Measurements from ENCODE around the gene EBP.

Gene EBP

DNA sequence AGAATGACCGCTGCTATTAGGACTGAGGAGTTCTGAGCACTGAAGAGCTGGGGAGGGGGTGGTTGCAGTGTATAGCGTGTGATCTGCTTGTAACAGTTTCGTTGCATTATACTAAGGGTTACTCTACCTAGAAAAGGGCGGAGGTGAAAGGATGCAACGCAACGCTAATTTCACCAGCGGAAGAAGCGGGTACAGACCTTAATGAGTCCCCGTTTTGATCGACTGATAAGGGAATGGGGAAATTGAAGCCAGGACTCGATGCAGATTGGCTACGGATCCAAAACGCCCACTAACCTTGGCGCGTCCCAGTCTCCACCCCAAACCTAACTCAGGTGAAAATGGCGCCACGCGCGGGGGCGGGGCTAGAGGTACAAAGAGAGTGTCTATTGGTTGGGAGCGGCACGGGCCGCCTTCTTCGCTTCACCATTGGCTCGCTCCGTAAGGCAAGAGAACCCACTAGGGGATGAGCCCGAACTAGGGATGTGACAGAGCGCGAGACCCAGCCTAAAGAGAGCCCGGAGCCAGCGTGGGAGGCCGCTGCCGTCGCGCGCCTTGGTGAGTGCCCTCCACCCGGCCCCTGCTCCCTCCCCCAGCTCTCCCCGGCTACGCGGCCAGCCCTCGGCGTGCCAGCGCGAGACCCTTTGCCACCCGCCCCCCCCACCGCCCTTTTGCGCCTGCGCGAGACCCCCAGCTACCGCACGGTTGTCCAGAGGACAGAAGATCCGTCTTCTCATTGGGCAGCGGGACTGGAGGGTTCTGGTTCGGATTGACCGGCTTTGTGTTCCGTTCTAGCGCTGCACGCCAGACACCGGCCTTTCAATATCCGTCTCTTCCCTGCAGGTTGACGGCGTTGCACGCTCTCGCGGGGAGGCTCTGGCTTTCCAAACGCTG, at the start of gene EBP:
EBP (plus strand) TSS at position 456 of the 891 bp plus-strand sequence. CDS start 1,964 bp downstream, outside the sequence.
- DNase-seq = peak; percentile 96

DNA sequence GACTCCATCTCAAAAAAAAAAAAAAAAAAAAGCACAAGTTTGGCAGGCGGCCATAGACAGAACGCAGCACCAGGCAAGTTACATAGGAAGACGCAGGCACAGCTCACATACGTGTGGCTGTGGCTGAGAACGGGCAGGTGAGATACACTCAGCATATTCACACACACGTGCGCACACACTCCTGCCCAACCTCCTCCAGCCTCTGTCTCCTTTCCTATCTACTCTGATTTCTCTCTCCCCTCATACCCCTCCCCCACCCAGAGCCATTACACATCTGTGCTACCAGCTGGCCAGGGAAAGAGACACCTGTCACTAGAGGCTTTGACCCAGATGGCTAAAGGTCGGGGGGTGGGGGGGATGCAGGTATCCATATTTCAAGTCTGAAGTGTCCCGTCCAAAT, 49.4 kb upstream of the EBP start:
- DNase-seq = no peak

GRCh38 chrX:48472851-48473703, 48.5 kb upstream of the EBP start:
- no peak for DNase-seq

GRCh38 chrX:48473704-48473990, 48.0 kb upstream of the EBP start:
- no peak for DNase-seq

DNA sequence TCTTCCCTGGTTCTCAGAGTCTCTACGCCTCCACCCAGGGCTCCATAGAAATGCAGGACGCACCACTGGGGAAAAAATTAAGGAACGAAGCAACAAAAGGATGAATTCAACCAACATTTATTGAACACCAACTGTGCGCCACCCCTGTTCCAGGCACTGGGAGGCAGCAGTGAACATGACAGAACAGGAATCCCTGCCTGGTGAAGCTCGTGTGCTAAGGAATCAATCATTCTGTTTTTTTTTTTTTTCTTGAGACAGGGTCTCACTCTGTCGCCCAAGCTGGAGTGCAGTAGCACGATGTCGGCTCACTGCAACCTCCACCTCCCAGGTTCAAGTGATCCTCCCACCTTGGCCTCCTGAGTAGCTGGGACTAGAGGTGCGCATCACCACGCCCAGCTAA, 47.5 kb upstream of the EBP start:
- no peak for DNase-seq

DNA sequence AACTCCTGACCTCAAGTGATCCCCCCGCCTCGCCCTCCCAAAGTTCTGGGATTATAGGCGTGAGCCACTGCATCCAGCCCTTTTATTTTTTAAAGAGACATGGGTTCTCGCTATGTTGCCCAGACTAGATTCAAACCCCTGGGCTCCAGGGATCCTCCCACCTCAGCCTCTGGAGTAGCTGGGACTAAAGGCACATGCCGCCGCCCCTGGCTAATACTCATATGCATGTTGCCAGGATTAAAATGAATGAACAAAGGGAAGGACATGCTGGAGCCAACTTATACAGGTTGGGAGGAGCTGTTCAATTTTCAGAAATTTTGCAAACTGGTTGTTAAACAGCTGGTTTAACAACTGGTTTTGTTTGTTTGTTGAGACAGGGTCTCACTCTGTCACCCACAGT, 47.0 kb upstream of the EBP start:
- DNase-seq = no peak

GRCh38 chrX:48475296-48475695, 46.3 kb upstream of the EBP start:
- DNase-seq = no peak

DNA sequence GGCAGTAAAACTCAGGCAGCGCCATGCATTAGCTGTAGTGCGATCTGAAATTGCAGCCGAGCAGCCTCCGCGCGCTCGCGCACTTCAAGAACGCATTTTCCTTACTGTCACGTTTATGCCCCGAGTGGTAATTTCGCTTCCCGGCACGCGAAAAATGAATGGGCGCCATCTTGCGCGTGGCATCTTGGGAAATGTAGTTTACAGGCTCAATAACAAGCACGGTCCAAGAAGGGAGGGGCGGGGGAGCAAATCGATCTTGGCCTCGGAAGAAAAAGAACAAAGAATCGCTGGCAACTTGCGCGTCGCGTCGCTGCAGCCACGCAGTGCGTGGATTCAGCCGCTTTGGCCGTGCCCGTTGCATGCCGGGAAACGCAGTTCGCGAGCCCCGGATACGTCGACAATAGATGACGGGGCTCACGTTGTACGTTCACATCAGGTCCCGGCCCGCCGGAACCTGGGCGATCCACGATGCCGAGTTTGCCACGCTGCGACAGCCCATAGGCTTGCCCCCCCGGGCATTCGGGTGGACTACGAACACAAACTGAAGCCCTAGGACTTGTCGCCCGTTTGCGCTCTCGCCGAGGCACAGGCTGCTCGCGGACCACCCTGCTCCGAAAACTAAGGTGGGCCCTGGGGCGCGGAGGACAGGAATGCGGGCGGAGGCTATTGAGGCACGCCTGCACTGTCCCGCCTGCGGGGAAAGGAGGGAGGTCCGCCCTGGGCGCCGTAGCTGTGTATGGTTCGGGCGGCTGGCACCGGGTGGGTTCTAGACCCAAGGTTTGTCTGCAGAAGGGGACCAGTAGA, 45.6 kb upstream of the EBP start, which contains the start of gene FTSJ1:
FTSJ1 (plus strand) TSS at position 426 of the 804 bp plus-strand sequence. CDS start 1,849 bp downstream, outside the sequence.
- DNase-seq = peak; percentile 89

DNA sequence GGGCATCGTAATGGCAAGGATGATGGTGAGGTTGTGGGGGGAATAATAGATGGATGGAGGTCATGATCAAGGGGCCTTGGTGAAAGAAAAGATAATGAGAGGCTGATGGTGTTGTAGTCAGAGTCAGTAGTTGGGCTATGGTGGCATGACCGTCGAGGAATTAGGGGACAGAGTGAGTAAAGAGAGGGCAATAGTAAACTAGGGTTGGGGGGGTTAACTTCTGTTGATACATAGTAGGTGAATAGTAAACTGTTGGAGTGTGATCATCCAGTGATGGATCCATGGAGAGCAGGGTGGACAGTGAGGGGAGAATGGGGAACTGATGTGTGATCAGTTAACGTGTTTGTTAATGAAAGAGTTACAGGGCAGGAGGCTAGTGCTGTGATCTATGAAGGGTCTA, 44.7 kb upstream of the EBP start:
- no peak for DNase-seq

DNA sequence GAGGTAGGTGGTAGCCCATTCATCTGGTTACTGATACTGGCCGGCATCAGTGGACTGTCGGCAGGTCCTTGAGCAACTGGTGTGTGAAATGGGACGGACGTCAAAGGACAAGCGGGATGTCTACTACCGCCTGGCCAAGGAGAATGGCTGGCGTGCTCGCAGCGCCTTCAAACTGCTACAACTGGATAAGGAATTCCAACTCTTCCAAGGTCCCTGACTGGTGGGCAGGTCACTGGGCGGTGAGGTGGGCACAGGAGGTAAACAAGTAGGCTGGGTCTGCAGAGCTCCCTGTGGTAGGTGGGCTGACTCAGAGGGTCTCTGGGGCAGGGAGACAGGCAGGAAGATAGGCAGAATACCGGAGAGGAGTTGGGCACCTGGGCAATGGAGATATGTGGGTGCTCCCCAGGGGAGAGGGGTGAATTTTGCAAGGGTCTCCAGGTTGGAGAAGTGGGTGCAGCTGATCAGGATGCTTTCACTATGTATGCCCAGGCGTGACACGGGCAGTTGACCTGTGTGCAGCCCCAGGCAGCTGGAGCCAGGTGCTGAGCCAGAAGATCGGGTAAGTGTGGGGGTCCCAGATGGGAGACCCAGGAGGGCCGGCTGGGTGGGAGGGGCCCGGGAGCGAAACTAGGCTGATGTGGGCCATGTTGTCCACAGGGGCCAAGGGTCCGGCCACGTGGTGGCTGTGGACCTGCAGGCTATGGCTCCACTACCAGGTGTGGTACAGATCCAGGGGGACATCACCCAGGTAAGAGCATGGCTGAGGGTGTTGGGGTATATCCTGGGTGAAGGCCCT, 43.5 kb upstream of the EBP start:
- no peak for DNase-seq

GRCh38 chrX:48478806-48479205, 42.8 kb upstream of the EBP start:
- DNase-seq = no peak

DNA sequence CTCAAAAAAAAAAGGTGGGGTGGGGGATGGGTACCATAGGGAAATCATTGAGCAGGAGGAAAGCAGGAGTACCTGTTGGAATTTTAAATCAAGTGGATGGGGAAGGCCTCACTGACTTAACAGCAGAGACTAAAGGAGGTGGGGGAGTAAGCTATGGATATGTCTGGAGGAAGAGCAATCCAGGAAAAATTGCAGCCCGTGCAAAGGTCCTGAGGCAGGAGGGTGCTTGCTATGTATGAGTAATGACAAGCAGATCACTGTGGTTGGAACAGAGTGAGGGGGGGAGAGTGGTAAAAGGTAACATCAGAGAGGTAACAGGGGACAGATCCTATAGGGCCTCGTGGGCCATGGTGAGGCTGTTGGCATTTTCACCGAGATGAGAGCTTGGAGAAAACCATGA, 41.5 kb upstream of the EBP start:
- no peak for DNase-seq

- no peak for DNase-seq
Measured at GRCh38 chrX:48480583-48480982, 41.0 kb upstream of the EBP start.

GRCh38 chrX:48482526-48482925, 39.1 kb upstream of the EBP start:
- no peak for DNase-seq

DNA sequence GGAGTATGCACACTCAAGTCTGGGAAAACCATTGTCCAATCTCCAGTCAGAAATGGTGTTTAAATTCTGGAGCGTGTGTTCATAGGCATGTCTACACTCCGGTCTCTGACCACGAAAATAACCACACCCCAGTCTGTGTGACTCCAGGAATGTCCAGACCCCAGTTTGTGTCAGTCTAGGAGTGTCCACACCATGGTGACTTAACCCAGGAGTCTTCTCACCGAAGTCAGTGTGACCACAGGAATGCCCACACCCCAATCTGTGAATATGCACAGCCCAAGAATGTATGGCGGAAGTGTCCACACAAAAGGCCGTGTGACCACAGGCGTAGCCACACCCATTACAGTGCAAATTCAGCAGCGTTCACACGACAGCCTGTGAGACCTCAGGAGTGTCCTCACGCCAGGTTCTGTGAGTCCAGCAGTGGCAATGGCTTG, 34.2 kb upstream of the EBP start:
- no peak for DNase-seq

DNA sequence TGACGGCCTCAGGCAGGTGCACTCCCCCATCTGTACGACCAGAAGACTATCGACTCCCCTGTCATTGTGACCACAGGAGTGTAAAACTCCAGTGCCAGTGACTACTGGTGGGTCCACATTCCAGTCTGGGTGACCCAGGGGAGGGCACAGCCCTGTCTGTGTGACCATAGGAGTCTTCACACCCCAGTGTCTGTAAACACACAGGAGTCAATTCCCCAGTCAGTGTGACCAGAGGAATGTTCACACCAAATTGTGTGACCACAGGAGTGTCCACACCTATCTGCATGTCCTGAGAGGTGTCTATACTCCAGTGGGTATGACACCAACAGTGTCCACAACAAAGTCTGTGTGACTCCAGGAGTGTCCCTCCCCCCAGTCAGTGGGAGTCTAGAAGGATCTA, 33.6 kb upstream of the EBP start:
- no peak for DNase-seq

- no peak for DNase-seq
Measured at GRCh38 chrX:48489296-48489695, 32.3 kb upstream of the EBP start.

GRCh38 chrX:48489892-48490291, 31.7 kb upstream of the EBP start:
- no peak for DNase-seq

DNA sequence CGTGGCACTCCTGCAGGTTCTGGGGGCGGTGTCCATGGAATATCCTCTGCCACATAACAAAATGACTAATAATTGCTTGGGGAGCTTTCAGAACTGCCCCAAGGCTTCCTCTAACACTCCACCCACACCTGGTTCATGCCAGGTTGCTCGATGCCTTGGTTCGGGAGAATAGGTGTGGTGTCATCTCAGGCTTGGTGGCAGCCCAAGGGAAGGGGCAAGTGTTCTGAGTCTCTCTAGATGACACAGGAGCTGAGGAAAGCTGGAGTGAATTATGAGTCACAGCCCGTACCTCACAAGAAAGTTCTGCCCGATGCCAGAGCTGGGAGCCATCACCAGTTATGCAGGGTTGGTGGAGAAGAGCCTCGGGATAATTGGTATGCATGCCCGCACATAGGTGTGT, 30.9 kb upstream of the EBP start:
- no peak for DNase-seq

DNA sequence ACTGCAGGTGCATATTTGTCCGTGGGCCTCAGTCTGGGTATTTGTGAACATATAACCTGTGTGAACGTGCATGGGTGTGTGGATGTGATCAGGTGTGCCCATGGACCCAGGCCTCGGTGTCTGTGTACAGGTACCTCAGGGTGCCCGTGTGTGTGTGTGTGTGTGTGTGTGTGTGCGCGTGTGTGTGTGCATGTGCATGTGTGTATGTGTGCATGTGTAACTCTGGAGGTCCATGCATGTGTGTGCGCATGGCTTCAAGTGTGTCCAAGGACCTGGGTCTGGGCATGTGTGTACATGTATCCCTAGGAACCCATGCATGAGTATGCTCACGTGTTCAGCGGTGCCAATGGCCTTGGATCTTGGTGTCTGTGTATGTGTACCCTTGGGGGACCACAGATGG, 29.8 kb upstream of the EBP start:
- no peak for DNase-seq

GRCh38 chrX:48492293-48492910, 29.2 kb upstream of the EBP start:
- no peak for DNase-seq

DNA sequence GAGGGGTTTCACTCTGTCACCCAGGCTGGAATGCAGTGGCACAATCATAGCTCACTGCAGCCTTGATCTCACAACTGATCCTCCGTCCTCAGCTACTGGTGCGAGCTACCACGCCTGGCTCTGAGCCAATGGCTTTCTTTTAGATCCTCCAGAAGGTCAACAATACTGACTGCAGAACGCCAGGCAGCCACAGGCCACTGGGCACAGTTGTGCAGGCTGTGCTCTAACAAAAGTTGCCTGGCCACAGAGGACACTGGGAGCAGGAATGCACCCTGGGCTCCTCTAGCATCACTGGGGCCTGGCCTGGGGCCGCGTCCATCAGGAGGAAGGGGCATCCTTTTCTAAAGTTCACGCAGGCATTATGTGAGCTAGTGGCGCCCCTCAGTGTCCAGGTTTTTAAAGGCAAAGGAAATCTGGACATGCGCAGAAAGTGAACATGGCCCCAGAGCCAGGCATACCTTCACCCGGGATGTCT, 27.7 kb upstream of the EBP start:
- DNase-seq = peak; percentile 51
